HepG2 (cell line): Measurements from ENCODE around the gene NADK2. TPM values are rescaled to one million over a fixed set of nuclear protein-coding genes. Genes with fewer than 3 reads are reported as not detected.

ENCODE experiments used
- ATAC-seq: fragments of 200-7000 bp; cut with Tn5 transposase; 3 replicates; pipeline ENCODE4 v1.9.1; 2020; ENCODE audit warnings: mild to moderate bottlenecking, moderate library complexity
- BruUV-seq: library from RNA; stranded (reverse); fragments of 400-500 nt; replicated peaks from 2 replicates; lab custom pipeline; 2021; lab: Mats Ljungman, UMichigan
- CTCF ChIA-PET: fragments of 300-600 bp; formaldehyde crosslinking; extraction: SDS; loops from one replicate; lab custom pipeline; 2021; ENCODE audit warnings: low total read pairs, inconsistent platforms, low intra/inter-chr PET ratio; lab: Yijun Ruan, JAX
- POLR2A ChIA-PET: fragments of 350-600 bp; sonication (Branson Sonifier 250); formaldehyde crosslinking; loops from one replicate; lab custom pipeline; 2020; ENCODE audit warnings: antibody characterized with exemption, inconsistent platforms; lab: Yijun Ruan, JAX
- DNase-seq: peaks from one replicate; pipeline ENCODE4 v3.0.0-alpha.2; 2015; ENCODE audit warnings: low spot score
- FAIRE-seq: peaks from 3 replicates; lab custom pipeline; 2011; peaks lifted over from hg19 to GRCh38; lab: Jason Lieb, UNC
- H2AFZ ChIP-seq: one replicate; pipeline ENCODE4 v1.6.1; 2011; ENCODE audit warnings: low read length, inconsistent platforms
- H3K27ac ChIP-seq: fragments of 300-600 bp; 3 replicates; pipeline ENCODE4 v1.8.0; 2011; ENCODE audit warnings: mixed run types, mild to moderate bottlenecking, mixed read lengths, low read length, inconsistent platforms; ENCODE audit not compliant: insufficient read depth; ENCODE audit errors: extremely low read length
- H3K27me3 ChIP-seq, 2 experiments: fragments of 200-600 bp in 1 of 2; 2 replicates in 1 of 2; 3 replicates in 1 of 2; pipeline versions ENCODE4 v1.6.0 to v1.8.0; 2011; ENCODE audit warnings: low read length in 2 of 2, mild to moderate bottlenecking in 2 of 2, moderate library complexity in 2 of 2, inconsistent platforms in 1 of 2; ENCODE audit not compliant: insufficient read depth in 2 of 2, control insufficient read depth in 1 of 2
- H3K36me3 ChIP-seq, 2 experiments: fragments of 200-600 bp in 1 of 2; replicated peaks in 1 of 2; 2 replicates in 1 of 2; 3 replicates in 1 of 2; pipeline versions ENCODE4 v1.5.1 to v1.8.0; 2011; ENCODE audit warnings: low read length in 2 of 2, inconsistent platforms in 1 of 2; ENCODE audit not compliant: insufficient read depth in 2 of 2, control insufficient read depth in 1 of 2
- H3K4me1 ChIP-seq: 2 replicates; pipeline ENCODE4 v1.5.1; 2012; ENCODE audit warnings: low read length, inconsistent platforms; ENCODE audit not compliant: insufficient read depth
- H3K4me2 ChIP-seq: 2 replicates; pipeline ENCODE4 v1.6.0; 2011; ENCODE audit warnings: low read depth, low read length, inconsistent platforms
- H3K4me3 ChIP-seq, 3 experiments: fragments of 200-600 bp in 1 of 3; sonication (generic), shearing (Covaris generic) in 1 of 3; replicated peaks in 1 of 3; 2 replicates each; pipeline ENCODE4 v1.5.1; 2011 to 2016; ENCODE audit warnings: low read length in 3 of 3, inconsistent platforms in 2 of 3, low read depth in 2 of 3, mild to moderate bottlenecking in 2 of 3, control low read depth in 1 of 3, mixed read lengths in 1 of 3; ENCODE audit not compliant: insufficient read depth in 1 of 3
- H3K79me2 ChIP-seq: one replicate; pipeline ENCODE4 v1.6.1; 2011; ENCODE audit warnings: low read length, inconsistent platforms; ENCODE audit not compliant: insufficient read depth
- H3K9ac ChIP-seq: 2 replicates; pipeline ENCODE4 v1.6.0; 2011; ENCODE audit warnings: mild to moderate bottlenecking, low read depth, low read length, inconsistent platforms; ENCODE audit not compliant: insufficient read depth
- H3K9me3 ChIP-seq: 2 replicates; pipeline ENCODE4 v1.5.1; 2012; ENCODE audit warnings: mild to moderate bottlenecking, low read length
- H4K20me1 ChIP-seq: 2 replicates; pipeline ENCODE4 v1.6.0; 2011; ENCODE audit warnings: inconsistent platforms, mild to moderate bottlenecking, low read length, moderate library complexity; ENCODE audit not compliant: insufficient read depth
- DMAP1 ChIP-seq: IDR thresholded peaks from 2 replicates; pipeline ENCODE4 v1.6.1; 2016
- HMG20B ChIP-seq: conservative IDR thresholded peaks from 2 replicates; pipeline ENCODE4 v1.6.1; 2016; ENCODE audit warnings: missing genetic modification reagents, missing compliant biosample characterization
- MBNL3 ChIP-seq: fragments of 250-450 bp; sonication (Bioruptor Pico); conservative IDR thresholded peaks from 2 replicates; pipeline ENCODE4 v1.8.0; 2022; ENCODE audit warnings: mild to moderate bottlenecking, inconsistent platforms
- ZEB1 ChIP-seq: IDR thresholded peaks from 2 replicates; pipeline ENCODE4 v1.6.1; 2012; ENCODE audit warnings: mild to moderate bottlenecking, low read depth, inconsistent platforms; ENCODE audit not compliant: insufficient replicate concordance
- WGBS: methylation state at CpG from one replicate; pipeline ENCODE4 v1.1.6; 2017; ENCODE audit warnings: low lambda C conversion rate; 5-methylcytosine and 5-hydroxymethylcytosine counted together
- in situ Hi-C: cut with HindIII; loops from 2 replicates; pipeline ENCODE4 v1.10.0; 2017; ENCODE audit warnings: low pct_unique_long_range_greater_than_20kb; ENCODE audit not compliant: extremely low pct_ligation_motif_present
- intact Hi-C: fragments of 100-400 bp; cut with micrococcal nuclease; formaldehyde crosslinking; loops from one replicate; pipeline ENCODE4 v1.10.0; 2022; ENCODE audit not compliant: unreplicated experiment
- polyA plus RNA-seq, 8 experiments: library from polyadenylated mRNA; depleted of rRNA in 3 of 8; stranded (reverse) in 7 of 8; unstranded in 1 of 8; fragments of >200 nt; fragmentation: Illumina TruSeq in 4 of 8; extraction: Trizol in 4 of 8; gene quantifications; 2 replicates each; pipeline versions ENCODE4 v1.2.1 to v1.2.3, GENCODE V29; 2011 to 2016; ENCODE audit warnings: low read depth in 4 of 8, missing spikeins in 1 of 8, mixed read lengths in 1 of 8; ENCODE audit not compliant: insufficient read depth in 1 of 8
- total RNA-seq, 5 experiments: library from RNA; depleted of rRNA; stranded (reverse); fragments of >200 nt; fragmentation: Illumina TruSeq; extraction: Trizol; gene quantifications; 2 replicates each; pipeline ENCODE4 v1.2.3, GENCODE V29; 2016; ENCODE audit warnings: low read depth in 1 of 5
- TF ChIP-seq, protein P1 (sequence below): sonication (generic); IDR thresholded peaks from 2 replicates; pipeline ENCODE4 v1.6.1; 2016; ENCODE audit warnings: low read depth, borderline replicate concordance
- TF ChIP-seq, protein P2 (sequence below): sonication (generic); formaldehyde crosslinking; IDR thresholded peaks from 2 replicates; pipeline ENCODE4 v1.4.0; 2020; ENCODE audit warnings: missing genetic modification reagents, borderline replicate concordance
- TF ChIP-seq, protein P3 (sequence below): sonication (generic); formaldehyde crosslinking; conservative IDR thresholded peaks from 2 replicates; pipeline ENCODE4 v1.8.0; 2022; ENCODE audit warnings: low read depth, missing genetic modification reagents

The NADK2 gene
- total and polyA plus RNA-seq, 2 of the 13 experiments (the other 11 are each of a cell fraction or from before 2014, with no cell fraction given): 13.9 to 71.4 TPM

GRCh38 chr5:36152324-36153297 is 89.1 kb downstream of the NADK2 start (continued):
- peak; percentile 7; the same call in 1 of the 2 replicates for TF ChIP-seq DMAP1 (CRISPR knock-in tag)
- TF ChIP-seq MBNL3 (CRISPR knock-in tag): no peak

- peaks cover 3 to 22% of the 10 kb centered on the region in 2 experiments; a peak in 3 of 5 replicates for H3K36me3 ChIP-seq
- peak; percentile 95 for DNase-seq
- POLR2A ChIA-PET: interaction anchor here (0.9 to 4.5 kb wide), 8 partner anchors 10 to 92 kb away, joined by 3 to 57 read pairs (median 8); partner anchors contain the start of gene NADK2
- BruUV-seq: TSS peak; percentile 66
- peak; percentile 85 for FAIRE-seq
- peaks cover 49% of the 10 kb centered on the region for H3K79me2 ChIP-seq
- ATAC-seq: peak; percentile 97
- H4K20me1 ChIP-seq: no peaks in the 10 kb centered on the region
- intact Hi-C loops: loop anchor here (1.0 to 10.0 kb wide), 5 partner anchors 12 to 1224 kb away; partner anchors contain the start of genes DNAJC21 and NIPBL
- H3K9me3 ChIP-seq: no peaks in the 10 kb centered on the region
- H3K4me2 ChIP-seq: peak within 1 kb of the TSS; percentile 99
- peak within 1 kb of the TSS; percentile 87 for H3K9ac ChIP-seq
- 0% methylated on average over 29 of the region's 81 CpGs for WGBS
- no peaks in the 10 kb centered on the region; a peak in 1 of 5 replicates for H3K27me3 ChIP-seq
- H3K4me1 ChIP-seq: peaks cover 73% of the 10 kb centered on the region
- CTCF ChIA-PET: no interaction called here
- H2AFZ ChIP-seq: peak within 1 kb of the TSS; percentile 52
- H3K4me3 ChIP-seq: peak within 1 kb of the TSS; percentile 90 to 94 (median 90)
- in situ Hi-C loops: no loop called here
- H3K27ac ChIP-seq: peak within 1 kb of the TSS; percentile 83
- TF ChIP-seq, protein P1, sequence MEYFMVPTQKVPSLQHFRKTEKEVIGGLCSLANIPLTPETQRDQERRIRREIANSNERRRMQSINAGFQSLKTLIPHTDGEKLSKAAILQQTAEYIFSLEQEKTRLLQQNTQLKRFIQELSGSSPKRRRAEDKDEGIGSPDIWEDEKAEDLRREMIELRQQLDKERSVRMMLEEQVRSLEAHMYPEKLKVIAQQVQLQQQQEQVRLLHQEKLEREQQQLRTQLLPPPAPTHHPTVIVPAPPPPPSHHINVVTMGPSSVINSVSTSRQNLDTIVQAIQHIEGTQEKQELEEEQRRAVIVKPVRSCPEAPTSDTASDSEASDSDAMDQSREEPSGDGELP: peak; percentile 27; the same call in 1 of the 2 replicates
- TF ChIP-seq ZEB1 (no peak), HMG20B (CRISPR knock-in tag) (0 out of 2 replicates have a peak, but pooled peaks have one; percentile 20)
- TF ChIP-seq, protein P2, sequence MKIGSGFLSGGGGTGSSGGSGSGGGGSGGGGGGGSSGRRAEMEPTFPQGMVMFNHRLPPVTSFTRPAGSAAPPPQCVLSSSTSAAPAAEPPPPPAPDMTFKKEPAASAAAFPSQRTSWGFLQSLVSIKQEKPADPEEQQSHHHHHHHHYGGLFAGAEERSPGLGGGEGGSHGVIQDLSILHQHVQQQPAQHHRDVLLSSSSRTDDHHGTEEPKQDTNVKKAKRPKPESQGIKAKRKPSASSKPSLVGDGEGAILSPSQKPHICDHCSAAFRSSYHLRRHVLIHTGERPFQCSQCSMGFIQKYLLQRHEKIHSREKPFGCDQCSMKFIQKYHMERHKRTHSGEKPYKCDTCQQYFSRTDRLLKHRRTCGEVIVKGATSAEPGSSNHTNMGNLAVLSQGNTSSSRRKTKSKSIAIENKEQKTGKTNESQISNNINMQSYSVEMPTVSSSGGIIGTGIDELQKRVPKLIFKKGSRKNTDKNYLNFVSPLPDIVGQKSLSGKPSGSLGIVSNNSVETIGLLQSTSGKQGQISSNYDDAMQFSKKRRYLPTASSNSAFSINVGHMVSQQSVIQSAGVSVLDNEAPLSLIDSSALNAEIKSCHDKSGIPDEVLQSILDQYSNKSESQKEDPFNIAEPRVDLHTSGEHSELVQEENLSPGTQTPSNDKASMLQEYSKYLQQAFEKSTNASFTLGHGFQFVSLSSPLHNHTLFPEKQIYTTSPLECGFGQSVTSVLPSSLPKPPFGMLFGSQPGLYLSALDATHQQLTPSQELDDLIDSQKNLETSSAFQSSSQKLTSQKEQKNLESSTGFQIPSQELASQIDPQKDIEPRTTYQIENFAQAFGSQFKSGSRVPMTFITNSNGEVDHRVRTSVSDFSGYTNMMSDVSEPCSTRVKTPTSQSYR: peak; percentile 9; the same call in 1 of the 2 replicates
- TF ChIP-seq, protein P3, sequence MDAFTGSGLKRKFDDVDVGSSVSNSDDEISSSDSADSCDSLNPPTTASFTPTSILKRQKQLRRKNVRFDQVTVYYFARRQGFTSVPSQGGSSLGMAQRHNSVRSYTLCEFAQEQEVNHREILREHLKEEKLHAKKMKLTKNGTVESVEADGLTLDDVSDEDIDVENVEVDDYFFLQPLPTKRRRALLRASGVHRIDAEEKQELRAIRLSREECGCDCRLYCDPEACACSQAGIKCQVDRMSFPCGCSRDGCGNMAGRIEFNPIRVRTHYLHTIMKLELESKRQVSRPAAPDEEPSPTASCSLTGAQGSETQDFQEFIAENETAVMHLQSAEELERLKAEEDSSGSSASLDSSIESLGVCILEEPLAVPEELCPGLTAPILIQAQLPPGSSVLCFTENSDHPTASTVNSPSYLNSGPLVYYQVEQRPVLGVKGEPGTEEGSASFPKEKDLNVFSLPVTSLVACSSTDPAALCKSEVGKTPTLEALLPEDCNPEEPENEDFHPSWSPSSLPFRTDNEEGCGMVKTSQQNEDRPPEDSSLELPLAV: no peak
Measured at GRCh38 chr5:36151434-36152323, 90.0 kb downstream of the NADK2 start, which contains the start of the genes LMBRD2 and SKP2. TSS of gene LMBRD2 (minus strand) at chr5:36151887. CDS start at chr5:36143349, 8,538 bp downstream. TSS of gene SKP2 (plus strand) at chr5:36152111. CDS start at chr5:36152263, 152 bp downstream.
